Breast epithelium (tissue), 4 donors: ENCODE measurements around the gene SNPH. TPM values are rescaled to one million over a fixed set of nuclear protein-coding genes. Genes with fewer than 3 reads are reported as not detected.

Experiments
- DNase-seq, 2 donors: peaks; one replicate each; pipeline ENCODE4 v3.0.0-alpha.2; 2019; ENCODE audit warnings: low spot score in 2 of 2
- H3K27ac ChIP-seq, 2 donors: fragments of 200-600 bp; sonication (generic) in 1 of 2; one replicate each; pipeline ENCODE4 v1.5.1; 2016 to 2019; ENCODE audit warnings: mild to moderate bottlenecking in 1 of 2
- H3K27me3 ChIP-seq, 2 donors: fragments of 200-600 bp; sonication (generic) in 1 of 2; one replicate each; pipeline versions ENCODE4 v1.5.1 to v1.6.0; 2017 to 2019; ENCODE audit warnings: control low read depth in 1 of 2, mild to moderate bottlenecking in 1 of 2
- H3K36me3 ChIP-seq: fragments of 200-600 bp; one replicate; pipeline ENCODE4 v1.5.1; 2019
- H3K4me1 ChIP-seq, 2 donors: fragments of 200-600 bp; sonication (generic); one replicate each; pipeline ENCODE4 v1.5.1; 2016 to 2019; ENCODE audit warnings: control low read depth in 1 of 2
- H3K4me3 ChIP-seq, 3 donors: fragments of 200-600 bp; sonication (generic); 1 replicate in 2 of 3; 2 replicates in 1 of 3; pipeline ENCODE4 v1.5.1; 2016 to 2019; ENCODE audit warnings: mild to moderate bottlenecking in 3 of 3, moderate library complexity in 2 of 3
- H3K9me3 ChIP-seq, 2 donors: fragments of 200-600 bp; sonication (generic) in 1 of 2; one replicate each; pipeline ENCODE4 v1.5.1; 2016 to 2019; ENCODE audit warnings: control low read depth in 1 of 2
- POLR2A ChIP-seq: fragments of 450-650 bp; IDR thresholded peaks from one replicate; pipeline ENCODE4 v1.6.1; 2016; ENCODE audit warnings: antibody characterized with exemption, mild to moderate bottlenecking, moderate library complexity
- POLR2AphosphoS5 ChIP-seq, 3 donors: sonication (generic); formaldehyde crosslinking; IDR thresholded peaks; one replicate each; pipeline ENCODE4 v1.6.1; 2017; ENCODE audit warnings: antibody characterized with exemption in 3 of 3
- intact Hi-C: fragments of 100-400 bp; cut with DNase I; formaldehyde crosslinking; loops from one replicate; pipeline ENCODE4 v1.15.1; 2023; ENCODE audit warnings: low total_unique reads
- total RNA-seq, 3 donors: library from RNA; depleted of rRNA; stranded (reverse); fragments of >200 nt; gene quantifications; one replicate each; pipeline ENCODE4 v1.1.0, GENCODE V29; 2016
- TF ChIP-seq, protein P1 (sequence below), 3 donors: fragments of 450-650 bp; IDR thresholded peaks; one replicate each; pipeline ENCODE4 v1.5.1; 2016 to 2017; ENCODE audit warnings: antibody characterized with exemption in 3 of 3, mild to moderate bottlenecking in 3 of 3, moderate library complexity in 3 of 3

SNPH gene
- total RNA-seq, 3 donors from 2014 or later = 2.3 to 4.0 (median 3.5) TPM

DNA sequence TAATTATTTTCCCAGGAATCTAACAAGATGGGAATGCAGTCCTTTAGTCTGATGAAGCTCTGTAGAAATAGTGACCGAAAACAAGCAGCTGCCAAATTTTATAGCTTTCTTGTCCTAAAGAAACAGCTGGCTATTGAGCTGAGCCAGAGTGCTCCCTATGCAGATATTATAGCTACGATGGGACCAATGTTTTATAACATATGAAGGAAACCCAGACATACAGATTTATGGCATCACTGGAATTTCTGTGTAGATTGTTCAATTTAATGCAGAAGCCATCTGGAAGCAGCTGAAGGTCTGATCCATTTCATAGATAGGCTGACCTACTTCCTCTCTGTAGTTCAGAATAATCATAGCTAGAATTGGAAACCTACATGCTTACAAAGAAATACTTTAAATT, 11.8 kb upstream of the SNPH start:
- TF ChIP-seq POLR2A = no peak
- TF ChIP-seq, protein P1, sequence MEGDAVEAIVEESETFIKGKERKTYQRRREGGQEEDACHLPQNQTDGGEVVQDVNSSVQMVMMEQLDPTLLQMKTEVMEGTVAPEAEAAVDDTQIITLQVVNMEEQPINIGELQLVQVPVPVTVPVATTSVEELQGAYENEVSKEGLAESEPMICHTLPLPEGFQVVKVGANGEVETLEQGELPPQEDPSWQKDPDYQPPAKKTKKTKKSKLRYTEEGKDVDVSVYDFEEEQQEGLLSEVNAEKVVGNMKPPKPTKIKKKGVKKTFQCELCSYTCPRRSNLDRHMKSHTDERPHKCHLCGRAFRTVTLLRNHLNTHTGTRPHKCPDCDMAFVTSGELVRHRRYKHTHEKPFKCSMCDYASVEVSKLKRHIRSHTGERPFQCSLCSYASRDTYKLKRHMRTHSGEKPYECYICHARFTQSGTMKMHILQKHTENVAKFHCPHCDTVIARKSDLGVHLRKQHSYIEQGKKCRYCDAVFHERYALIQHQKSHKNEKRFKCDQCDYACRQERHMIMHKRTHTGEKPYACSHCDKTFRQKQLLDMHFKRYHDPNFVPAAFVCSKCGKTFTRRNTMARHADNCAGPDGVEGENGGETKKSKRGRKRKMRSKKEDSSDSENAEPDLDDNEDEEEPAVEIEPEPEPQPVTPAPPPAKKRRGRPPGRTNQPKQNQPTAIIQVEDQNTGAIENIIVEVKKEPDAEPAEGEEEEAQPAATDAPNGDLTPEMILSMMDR (IDR thresholded peaks at IDR 0.05) = no peak
- no peak for TF ChIP-seq POLR2AphosphoS5 (IDR thresholded peaks at IDR 0.05)
- intact Hi-C loops = loop anchor here (10.0 kb wide), 1 partner anchor 371 kb away; the partner anchor contains the start of gene SIRPB1
- Histone ChIP-seq H3K4me3 (no peak overlapping the region), H3K9me3 (no peaks in the 10 kb centered on the region), H3K27me3 (peaks cover 0 to 4% of the 10 kb centered on the region in 2 donors), H3K36me3 (no peaks in the 10 kb centered on the region), H3K4me1 (no peaks in the 10 kb centered on the region), H3K27ac (no peak overlapping the region)
- DNase-seq = no peak

DNA sequence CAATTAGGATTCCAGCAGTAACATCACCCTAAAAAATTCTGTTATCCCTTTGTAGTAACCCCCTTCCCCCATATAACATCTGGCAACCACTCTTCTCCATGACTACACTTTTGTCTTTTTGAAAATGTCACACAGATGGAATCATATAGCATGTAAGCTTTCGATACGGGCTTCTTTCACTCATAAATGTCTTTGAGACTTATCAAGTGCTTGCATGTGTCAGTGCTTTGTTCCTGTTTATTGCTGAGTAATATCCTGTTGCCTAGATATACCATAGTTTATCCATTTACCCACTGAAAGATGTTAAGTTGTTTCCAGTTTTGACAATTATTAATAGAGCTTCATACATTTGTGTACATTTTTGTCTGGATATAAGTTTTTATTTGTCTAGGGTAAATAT, 10.4 kb upstream of the SNPH start:
- no peak for DNase-seq
- Histone ChIP-seq H3K9me3 (no peaks in the 10 kb centered on the region), H3K27ac (no peak overlapping the region), H3K36me3 (no peaks in the 10 kb centered on the region), H3K4me1 (no peaks in the 10 kb centered on the region), H3K27me3 (peaks cover 0 to 4% of the 10 kb centered on the region in 2 donors), H3K4me3 (no peak overlapping the region)
- no peak for TF ChIP-seq POLR2A
- TF ChIP-seq, protein P1 (IDR thresholded peaks at IDR 0.05) = no peak
- no peak for TF ChIP-seq POLR2AphosphoS5 (IDR thresholded peaks at IDR 0.05)
- intact Hi-C loops = loop anchor here (10.0 kb wide), 1 partner anchor 369 kb away; the partner anchor contains the start of gene SIRPB1

DNA sequence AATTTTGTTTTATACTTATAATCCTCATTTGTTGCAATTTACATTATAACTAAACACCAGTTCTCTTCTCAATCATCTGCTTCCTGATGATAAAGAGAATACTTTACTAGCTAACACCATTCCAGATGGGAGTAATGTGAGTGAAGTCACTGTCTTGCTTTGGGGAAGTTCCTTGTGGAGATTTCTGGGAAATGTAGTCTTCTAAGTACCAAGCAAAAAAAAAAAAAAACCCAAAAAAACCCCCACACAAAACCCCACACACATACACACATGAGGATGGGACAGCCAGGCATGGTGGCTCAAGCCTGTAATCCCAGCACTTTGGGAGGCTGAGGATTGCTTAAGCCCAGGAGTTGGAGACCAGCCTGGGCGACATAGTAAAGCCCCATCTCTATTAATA, 2.2 kb upstream of the SNPH start:
- H3K4me3 ChIP-seq = no peak overlapping the region
- no peaks in the 10 kb centered on the region for H3K9me3 ChIP-seq
- TF ChIP-seq, protein P1 (IDR thresholded peaks at IDR 0.05) = no peak
- TF ChIP-seq POLR2AphosphoS5 (IDR thresholded peaks at IDR 0.05) (no peak), POLR2A (no peak)
- H3K27ac ChIP-seq = no peak overlapping the region
- no peaks in the 10 kb centered on the region for H3K36me3 ChIP-seq
- no peaks in the 10 kb centered on the region for H3K27me3 ChIP-seq
- intact Hi-C loops = no loop called here
- H3K4me1 ChIP-seq = no peaks in the 10 kb centered on the region
- DNase-seq = no peak

DNA sequence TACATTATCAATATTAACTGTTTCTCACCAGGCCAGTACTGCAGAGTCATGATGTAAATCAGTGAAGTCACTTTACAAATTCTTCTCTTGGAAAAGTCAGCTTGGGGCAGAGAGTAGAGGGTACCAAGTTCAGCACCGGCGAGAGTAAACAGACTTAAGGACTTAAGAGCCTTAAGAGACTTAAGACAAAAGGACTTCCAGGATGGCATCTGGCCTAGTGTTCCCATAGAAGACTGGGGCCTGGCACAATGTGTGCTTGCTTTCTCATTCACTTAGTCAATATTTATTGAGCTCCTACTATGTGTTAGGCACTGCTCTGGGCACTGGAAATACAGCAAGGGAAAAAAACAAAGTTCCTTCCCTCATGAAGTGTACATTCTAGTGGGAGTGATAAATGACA, 1.4 kb upstream of the SNPH start:
- DNase-seq = no peak
- Histone ChIP-seq H3K36me3 (no peaks in the 10 kb centered on the region), H3K9me3 (no peaks in the 10 kb centered on the region), H3K27me3 (no peaks in the 10 kb centered on the region), H3K27ac (no peak overlapping the region), H3K4me3 (no peak overlapping the region), H3K4me1 (no peaks in the 10 kb centered on the region)
- intact Hi-C loops = no loop called here
- TF ChIP-seq POLR2A (no peak), POLR2AphosphoS5 (IDR thresholded peaks at IDR 0.05) (no peak)
- TF ChIP-seq, protein P1 (IDR thresholded peaks at IDR 0.05) = no peak

DNA sequence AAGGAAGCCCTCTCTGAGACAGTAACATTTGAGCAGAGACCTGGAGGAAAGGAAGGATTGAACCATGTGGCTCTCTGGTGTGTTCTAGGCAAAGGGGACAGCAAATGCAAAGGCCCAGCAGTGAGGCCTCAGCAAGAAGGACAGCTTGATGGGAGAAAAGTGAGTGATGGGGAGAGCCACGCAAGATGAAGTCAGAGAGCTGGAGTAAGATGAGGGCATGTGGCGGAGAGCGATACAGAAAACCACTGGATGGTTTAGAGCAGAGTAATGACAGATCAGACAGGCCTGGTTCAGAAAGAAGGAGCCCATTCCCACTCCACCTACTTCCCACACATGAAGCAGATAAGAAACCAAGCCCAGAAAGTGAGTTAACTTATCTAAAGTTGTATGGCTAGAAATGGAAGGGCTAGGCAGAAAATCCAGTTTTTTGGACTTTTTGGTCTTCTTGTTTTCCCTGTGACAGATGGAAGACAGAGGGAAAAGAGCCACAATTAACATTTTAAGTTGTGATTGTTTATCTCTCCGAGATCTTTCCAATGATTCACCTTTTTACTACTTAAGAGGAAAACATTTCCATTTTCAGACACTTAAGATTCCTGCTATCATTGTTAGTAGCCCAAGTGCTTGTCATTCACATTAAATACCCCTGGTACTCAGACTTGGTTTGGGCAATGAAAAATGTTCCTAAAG, 723 bp upstream of the SNPH start:
- intact Hi-C loops = no loop called here
- Histone ChIP-seq H3K36me3 (no peaks in the 10 kb centered on the region), H3K4me3 (peak overlapping the region; percentile 64 to 97 (median 82)), H3K27ac (peak overlapping the region in 1 of 2 donors; percentile 55), H3K9me3 (no peaks in the 10 kb centered on the region), H3K4me1 (no peaks in the 10 kb centered on the region), H3K27me3 (no peaks in the 10 kb centered on the region)
- TF ChIP-seq POLR2A = no peak
- TF ChIP-seq, protein P1 (IDR thresholded peaks at IDR 0.05) = no peak
- no peak for TF ChIP-seq POLR2AphosphoS5 (IDR thresholded peaks at IDR 0.05)
- DNase-seq = no peak
